ENCODE measurements around the gene NNT. TPM values are rescaled to one million over a fixed set of nuclear protein-coding genes. Genes with fewer than 3 reads are reported as not detected.

The NNT gene
- total and polyA plus RNA-seq, 2 of the 8 experiments (the other 6 are each of a cell fraction or from before 2014, with no cell fraction given): 11.0 to 22.2 TPM

DNA sequence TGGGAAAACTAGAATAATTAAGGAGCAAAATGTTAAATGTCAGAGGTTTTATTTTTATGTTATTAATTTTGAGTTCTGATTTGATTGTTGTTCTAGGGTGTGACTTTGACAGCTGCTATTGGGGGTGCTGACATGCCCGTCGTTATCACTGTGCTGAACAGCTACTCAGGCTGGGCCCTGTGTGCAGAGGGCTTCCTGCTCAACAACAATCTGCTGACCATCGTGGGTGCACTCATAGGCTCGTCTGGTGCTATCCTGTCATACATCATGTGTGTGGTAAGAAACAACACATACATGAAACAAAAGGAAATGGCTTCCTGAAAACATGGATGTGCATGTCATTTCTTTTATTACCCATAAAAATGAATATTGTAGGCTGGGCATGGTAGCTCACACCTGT lies 56.1 kb downstream of the NNT start (continued):
- TF ChIP-seq, protein P1, sequence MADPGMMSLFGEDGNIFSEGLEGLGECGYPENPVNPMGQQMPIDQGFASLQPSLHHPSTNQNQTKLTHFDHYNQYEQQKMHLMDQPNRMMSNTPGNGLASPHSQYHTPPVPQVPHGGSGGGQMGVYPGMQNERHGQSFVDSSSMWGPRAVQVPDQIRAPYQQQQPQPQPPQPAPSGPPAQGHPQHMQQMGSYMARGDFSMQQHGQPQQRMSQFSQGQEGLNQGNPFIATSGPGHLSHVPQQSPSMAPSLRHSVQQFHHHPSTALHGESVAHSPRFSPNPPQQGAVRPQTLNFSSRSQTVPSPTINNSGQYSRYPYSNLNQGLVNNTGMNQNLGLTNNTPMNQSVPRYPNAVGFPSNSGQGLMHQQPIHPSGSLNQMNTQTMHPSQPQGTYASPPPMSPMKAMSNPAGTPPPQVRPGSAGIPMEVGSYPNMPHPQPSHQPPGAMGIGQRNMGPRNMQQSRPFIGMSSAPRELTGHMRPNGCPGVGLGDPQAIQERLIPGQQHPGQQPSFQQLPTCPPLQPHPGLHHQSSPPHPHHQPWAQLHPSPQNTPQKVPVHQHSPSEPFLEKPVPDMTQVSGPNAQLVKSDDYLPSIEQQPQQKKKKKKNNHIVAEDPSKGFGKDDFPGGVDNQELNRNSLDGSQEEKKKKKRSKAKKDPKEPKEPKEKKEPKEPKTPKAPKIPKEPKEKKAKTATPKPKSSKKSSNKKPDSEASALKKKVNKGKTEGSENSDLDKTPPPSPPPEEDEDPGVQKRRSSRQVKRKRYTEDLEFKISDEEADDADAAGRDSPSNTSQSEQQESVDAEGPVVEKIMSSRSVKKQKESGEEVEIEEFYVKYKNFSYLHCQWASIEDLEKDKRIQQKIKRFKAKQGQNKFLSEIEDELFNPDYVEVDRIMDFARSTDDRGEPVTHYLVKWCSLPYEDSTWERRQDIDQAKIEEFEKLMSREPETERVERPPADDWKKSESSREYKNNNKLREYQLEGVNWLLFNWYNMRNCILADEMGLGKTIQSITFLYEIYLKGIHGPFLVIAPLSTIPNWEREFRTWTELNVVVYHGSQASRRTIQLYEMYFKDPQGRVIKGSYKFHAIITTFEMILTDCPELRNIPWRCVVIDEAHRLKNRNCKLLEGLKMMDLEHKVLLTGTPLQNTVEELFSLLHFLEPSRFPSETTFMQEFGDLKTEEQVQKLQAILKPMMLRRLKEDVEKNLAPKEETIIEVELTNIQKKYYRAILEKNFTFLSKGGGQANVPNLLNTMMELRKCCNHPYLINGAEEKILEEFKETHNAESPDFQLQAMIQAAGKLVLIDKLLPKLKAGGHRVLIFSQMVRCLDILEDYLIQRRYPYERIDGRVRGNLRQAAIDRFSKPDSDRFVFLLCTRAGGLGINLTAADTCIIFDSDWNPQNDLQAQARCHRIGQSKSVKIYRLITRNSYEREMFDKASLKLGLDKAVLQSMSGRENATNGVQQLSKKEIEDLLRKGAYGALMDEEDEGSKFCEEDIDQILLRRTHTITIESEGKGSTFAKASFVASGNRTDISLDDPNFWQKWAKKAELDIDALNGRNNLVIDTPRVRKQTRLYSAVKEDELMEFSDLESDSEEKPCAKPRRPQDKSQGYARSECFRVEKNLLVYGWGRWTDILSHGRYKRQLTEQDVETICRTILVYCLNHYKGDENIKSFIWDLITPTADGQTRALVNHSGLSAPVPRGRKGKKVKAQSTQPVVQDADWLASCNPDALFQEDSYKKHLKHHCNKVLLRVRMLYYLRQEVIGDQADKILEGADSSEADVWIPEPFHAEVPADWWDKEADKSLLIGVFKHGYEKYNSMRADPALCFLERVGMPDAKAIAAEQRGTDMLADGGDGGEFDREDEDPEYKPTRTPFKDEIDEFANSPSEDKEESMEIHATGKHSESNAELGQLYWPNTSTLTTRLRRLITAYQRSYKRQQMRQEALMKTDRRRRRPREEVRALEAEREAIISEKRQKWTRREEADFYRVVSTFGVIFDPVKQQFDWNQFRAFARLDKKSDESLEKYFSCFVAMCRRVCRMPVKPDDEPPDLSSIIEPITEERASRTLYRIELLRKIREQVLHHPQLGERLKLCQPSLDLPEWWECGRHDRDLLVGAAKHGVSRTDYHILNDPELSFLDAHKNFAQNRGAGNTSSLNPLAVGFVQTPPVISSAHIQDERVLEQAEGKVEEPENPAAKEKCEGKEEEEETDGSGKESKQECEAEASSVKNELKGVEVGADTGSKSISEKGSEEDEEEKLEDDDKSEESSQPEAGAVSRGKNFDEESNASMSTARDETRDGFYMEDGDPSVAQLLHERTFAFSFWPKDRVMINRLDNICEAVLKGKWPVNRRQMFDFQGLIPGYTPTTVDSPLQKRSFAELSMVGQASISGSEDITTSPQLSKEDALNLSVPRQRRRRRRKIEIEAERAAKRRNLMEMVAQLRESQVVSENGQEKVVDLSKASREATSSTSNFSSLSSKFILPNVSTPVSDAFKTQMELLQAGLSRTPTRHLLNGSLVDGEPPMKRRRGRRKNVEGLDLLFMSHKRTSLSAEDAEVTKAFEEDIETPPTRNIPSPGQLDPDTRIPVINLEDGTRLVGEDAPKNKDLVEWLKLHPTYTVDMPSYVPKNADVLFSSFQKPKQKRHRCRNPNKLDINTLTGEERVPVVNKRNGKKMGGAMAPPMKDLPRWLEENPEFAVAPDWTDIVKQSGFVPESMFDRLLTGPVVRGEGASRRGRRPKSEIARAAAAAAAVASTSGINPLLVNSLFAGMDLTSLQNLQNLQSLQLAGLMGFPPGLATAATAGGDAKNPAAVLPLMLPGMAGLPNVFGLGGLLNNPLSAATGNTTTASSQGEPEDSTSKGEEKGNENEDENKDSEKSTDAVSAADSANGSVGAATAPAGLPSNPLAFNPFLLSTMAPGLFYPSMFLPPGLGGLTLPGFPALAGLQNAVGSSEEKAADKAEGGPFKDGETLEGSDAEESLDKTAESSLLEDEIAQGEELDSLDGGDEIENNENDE (IDR thresholded peaks at IDR 0.05; ENCODE audit: insufficient replicate concordance, low read length): no peak
